Effector CD8-positive, alpha-beta T cell (primary cell): ENCODE results near the gene GYPA.
"Not testable (repeated sequence)": the region's sequence is repeated elsewhere in the genome, so short reads cannot be mapped to it uniquely, and the experiment has no call there.

ENCODE experiments used
- DNase-seq: peaks from one replicate; lab custom pipeline; 2025; lab: John Stamatoyannopoulos, UW

The GYPA gene

DNA sequence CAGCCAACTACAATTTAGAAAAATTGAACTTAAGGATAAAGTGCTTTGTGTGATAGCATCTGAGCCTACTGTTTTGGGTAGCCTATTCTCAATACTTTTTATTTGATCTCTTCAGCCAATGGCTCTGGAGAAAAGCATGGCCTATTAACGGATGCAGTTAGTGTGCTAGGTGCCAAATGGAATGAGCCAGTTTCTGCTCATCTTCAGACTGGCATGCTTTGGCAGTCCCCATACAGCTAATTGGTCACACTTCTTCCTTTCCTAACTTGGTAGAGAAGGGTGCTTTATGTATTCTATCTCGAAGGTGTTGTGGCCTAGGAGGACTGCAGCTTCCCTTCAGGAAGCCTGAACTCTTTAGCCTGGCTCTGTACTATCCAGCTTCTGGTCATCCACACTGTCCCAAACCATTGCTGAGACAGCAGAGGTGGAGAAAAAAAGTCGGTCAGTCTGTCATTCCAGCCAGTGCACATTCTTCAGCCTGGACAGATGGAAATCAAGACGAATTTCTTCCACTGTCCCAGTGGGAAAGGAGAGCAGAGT is 11.1 kb downstream of the GYPA start:
- not testable (repeated sequence) for DNase-seq

DNA sequence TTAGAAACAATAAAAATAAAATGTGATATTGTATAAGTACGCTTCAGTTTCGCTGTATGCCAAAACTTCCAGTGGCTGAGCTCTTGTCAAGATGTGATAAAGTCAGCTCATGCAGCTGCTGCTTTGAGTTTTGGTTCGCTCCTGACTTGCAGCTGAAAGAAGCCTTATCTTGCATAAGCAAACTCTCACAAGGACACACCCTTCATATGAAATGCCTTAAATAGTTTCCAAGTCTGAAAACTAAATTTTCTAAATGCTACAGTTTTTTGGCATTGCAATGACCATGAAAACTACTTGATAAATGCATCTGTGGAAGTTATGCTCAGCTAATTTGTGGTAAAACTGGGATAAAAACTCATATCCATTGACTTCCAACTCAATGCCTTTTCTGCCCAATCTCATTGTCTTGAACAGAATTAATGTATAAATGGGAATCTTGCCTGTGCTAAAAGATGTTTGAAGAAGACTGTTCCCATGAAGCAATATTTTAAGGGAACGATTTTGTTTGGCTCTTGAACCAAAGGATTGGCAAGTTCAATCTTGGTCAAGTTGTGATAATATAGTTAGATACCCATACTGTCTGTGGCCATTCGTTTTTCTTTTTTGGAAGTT is 11.7 kb downstream of the GYPA start:
- not testable (repeated sequence) for DNase-seq

DNA sequence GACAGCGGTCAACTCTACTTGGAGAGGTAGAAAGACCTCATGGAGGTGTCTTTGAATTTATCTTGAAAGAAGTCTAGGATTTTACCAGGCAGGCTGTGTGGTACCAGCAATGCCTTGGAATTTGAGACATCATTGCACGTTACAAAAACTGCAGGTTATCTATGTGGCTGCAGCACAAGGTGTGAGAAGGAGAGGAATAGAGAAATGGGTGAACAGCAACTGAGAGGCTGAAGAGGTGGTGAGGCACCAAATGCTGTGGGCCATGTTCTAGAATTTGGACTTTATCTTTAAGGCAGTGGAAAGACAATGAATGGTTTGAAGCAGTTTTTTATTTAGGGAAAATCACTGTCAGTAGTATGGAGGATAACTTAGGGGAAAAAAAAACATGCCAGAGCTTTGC is 15.4 kb downstream of the GYPA start:
- DNase-seq, result not testable (repeated sequence)

DNA sequence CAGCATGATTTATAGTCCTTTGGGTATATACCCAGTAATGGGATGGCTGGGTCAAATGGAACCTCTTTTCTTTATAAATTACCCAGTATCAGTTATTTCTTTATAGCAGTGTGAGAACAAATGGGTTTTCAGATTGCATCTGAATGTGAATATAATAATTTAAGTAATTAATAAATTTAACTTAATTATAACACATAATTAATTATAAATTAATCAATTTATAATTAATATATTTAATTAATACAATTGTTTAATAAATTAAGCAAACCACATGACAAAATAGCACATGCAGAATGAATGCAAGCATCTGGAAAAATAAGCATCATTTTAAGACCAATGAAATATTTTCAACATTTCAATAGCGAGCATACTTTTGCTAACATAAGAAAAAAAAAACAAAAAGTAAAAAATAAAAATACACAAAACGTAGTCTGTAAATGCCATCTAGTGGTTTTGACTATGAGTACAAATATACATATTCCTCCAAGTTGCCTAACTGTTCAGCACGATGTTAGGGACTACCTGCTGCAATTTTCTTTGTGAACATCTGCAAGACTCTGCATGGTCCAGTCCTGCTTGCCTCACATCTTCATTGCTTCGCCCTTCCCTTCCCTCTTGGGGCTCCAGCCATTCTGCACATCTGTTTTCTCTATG is 16.4 kb downstream of the GYPA start:
- DNase-seq, result not testable (repeated sequence)

DNA sequence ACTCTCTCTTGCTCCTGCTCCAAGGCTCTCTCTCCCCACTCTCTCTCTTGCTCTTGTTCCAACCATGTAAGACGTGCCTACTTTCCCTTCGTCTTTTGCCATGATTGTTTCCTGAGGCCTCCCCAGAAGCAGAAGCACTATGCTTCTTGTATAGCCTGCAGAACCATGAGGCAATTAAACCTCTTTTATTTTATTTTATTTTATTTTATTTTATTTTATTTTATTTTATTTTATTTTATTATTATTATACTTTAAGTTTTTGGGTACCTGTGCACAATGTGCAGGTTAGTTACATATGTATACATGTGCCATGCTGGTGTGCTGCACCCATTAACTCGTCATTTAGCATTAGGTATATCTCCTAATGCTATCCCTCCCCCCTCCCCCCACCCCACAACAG is 17.2 kb downstream of the GYPA start:
- not testable (repeated sequence) for DNase-seq

DNA sequence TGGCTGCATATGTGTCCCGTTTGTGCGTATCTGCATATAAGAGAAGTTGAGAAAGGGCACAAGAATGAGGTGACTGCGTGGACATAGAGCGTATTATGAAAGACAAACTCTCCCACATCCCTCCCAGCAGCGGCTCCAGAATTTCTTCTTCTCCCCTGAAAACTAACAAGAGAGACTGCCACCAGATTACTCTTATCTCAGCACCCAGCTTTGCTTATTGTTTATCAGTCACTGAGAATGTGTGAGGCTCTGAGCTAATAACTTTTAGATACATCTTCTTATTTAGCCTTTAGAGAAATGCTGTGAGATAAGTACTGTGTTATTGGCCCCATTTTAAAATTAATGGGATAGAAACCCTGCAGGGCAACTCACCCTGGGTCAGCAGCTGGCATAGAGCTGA is 20.8 kb downstream of the GYPA start:
- DNase-seq, result not testable (repeated sequence)

DNA sequence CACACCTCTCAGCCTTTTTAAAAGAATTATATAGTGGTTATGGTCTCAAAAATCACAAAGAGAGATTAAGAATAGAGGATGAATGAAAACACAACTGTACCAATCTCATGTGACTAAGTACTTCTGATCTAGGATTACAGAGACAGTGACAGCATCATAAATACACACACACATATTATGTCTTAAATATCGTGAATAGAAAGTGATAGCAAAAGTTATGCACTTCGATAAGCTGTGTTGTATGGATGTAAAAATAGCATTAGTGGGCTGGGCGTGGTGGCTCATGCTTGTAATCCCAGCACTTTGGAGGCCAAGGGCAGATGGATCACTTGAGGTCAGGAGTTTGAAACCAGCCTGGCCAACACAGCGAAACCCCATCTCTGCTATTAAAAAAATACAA is 25.0 kb downstream of the GYPA start:
- DNase-seq, result no peak

DNA sequence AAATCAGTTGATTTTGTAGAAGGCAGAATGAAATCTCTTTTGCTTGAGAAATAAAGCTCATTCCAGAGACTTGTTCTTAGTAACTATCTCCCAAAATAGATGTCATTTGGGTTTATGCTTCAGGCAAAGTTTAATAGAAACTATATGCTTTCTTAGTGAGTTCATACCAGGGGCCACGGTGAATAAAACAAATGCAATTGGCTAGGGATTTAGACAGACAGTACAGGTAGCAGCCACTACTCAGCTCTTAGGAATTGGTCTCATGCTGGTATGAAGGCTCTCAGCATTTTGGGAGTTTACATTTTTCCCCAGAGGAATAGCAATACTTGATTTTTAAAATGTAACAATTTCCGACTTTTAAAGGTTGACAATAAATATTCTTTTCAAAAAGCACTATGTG is 27.0 kb downstream of the GYPA start:
- DNase-seq, result no peak

DNA sequence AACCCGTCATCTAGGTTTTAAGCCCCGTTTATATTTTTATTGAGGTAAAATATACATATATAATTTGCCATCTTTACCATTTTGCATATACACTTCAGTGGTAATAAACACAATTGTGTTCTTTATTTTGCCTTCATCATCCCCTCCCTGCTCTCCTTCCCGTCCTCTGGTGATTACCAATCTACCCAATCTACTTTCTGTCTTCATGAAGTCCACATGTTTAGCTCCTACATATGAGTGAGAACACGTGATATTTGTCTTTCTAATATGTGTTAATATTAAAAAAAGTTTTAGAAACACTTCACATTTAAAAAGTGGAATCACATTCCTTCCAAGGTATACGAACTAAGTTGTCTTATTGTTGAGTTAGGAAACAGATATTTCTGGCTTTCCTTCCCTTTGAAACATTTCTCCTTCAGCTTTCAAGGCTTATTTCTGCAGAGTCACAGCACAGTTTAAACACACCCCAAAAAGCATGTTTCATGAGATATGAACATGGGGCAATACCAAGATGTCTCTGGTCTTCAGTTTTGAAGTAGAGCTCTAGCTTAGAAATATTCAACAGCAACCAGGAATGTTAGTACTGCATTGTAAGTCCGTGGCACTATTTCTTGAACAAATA is 35.9 kb downstream of the GYPA start:
- no peak for DNase-seq

DNA sequence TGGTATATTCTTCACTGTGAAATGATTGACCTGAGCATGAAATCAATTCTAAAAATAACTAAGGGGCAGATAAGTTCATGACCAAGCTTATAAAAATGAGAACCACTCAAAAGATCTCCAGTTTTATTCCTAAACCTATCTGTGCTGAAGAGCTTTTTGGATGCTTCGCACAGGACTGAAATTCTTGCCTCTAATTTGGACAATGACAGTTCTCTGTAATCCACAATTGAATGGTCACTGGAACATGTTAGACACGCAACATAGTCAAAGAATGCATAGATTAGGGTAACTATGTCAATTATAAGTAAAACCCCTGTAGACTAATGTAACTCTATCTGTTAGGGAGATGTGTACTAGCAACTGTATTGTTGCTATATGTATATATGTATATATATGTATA is 42.7 kb downstream of the GYPA start:
- not testable (repeated sequence) for DNase-seq

DNA sequence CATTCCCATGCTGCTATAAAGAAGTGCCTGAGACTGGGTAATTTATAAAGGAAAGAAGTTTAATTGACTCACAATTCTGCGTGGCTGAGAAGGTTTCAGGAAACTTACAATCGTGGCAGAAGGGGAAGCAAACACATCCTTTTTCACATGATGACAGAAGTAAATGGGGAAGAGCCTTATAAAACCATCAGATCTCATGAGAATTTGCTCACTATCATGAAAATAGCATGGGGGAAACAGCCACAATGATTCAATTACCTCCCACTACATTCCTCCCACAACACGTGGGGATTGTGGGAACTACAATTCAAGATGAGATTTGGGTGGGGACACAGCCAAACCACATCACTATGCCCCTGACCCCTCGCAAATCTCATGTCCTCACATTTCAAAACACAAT is 46.5 kb downstream of the GYPA start:
- not testable (repeated sequence) for DNase-seq

DNA sequence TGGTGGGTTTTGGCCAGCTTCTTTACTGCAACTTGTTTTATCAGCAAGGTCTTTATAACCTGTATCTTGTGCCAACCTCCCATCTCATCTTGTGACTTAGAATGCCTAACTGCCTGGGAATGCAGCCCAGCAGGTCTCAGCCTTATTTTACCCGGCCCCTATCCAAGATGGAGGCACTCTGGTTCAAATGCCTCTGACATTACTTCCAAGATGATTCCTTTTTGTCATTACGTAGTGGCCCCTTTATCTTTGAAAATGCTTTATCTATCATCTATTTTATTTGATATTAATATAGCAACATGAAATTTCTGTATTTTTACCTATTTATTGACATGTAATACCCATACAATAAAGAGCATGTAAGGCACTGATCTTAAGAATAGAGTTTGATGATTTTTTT is 49.3 kb downstream of the GYPA start:
- not testable (repeated sequence) for DNase-seq

DNA sequence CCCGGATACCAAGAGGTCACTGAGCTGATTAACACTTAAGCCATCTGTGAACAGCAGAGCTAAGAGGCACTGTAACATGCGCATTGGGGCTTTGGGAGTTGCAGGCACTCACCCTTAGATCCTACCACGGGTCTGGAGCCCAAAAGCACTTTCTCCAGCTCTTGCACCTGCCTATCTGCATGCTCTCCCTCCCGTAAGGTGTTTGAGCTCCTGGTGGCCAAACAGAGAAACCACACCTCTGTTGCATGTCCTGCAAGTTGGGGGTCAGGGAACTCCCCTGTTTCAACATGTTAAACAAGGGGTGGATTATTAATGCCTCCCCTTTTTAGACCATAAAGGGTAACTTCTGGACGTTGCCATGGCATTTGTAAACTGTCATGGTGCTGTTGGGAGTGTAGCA is 49.8 kb downstream of the GYPA start:
- no peak for DNase-seq

DNA sequence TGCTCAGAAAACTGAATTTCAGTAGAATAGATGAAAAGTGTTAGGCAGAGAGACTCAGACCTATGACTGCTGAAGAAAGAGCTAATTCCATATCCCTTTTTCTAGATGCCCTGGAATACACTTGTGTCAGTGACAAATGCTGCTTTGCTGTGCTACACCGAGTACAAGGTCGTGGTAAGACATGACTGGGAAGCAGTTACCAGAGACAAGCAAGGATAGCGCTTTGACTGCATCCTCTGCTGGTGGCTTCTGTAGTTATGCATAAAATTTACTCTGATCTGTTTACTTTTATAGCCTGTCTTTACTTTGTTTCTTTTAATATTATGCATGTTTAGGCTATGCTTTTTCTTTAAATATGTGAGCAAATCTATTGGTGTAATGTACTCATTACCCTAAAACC is 58.5 kb downstream of the GYPA start:
- not testable (repeated sequence) for DNase-seq

DNA sequence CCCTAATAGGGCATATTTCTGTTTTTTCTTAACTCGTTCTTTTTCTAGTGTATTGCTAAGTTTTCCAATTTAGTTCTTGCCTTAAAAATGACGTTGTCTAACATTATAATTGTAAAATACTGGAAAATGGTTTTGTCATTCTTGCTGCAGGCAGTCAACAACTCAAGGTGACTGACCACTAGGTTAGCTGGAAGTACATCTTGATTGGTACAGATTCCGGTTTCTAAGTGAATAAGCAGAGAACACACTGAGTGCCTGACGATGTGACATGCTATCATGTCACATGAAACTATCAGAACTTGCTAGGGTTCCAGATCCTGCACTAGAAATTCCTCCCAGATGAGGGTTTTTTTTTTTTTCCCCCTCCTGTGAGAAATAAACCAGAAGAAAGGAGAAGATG is 60.4 kb downstream of the GYPA start:
- DNase-seq, result not testable (repeated sequence)

DNA sequence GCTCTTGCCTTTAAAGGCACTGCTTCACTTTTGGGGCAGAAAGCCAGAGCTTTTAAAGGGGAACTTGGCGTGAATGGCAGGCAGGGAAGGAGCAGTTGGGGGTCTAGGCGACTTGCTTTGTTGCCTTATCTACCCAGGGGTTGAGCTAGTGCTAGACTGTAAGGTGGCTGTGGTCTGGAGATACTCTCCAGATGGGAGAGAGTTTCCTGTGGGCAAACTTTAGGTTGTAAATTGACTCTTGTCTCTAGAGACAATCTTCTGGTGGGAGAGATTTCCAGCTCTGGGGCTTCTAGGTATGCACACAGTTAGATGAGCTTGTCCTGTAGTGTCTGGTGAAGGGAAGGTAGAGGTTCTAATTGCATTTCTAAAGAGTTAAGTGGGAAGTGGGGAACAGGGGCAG is 61.8 kb downstream of the GYPA start:
- DNase-seq, result not testable (repeated sequence)

DNA sequence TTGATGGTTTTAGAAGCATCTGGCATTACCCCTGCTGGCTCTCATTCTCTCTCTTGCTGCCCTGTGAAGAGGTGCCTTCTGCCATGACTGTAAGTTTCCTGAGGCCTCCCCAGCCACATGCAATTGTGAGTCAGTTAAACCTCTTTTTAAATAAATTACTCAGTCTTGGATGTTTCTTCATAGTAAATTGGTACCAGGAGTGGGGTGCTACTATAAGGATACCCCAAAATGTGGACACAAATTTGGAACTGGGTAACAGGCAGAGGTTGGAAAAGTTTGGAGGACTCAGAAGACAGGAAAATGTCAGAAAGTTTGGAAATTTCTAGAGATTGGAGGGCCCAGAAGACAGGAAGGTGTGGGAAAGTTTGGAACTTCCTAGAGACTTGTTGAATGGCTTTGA is 79.0 kb downstream of the GYPA start:
- DNase-seq, result not testable (repeated sequence)

DNA sequence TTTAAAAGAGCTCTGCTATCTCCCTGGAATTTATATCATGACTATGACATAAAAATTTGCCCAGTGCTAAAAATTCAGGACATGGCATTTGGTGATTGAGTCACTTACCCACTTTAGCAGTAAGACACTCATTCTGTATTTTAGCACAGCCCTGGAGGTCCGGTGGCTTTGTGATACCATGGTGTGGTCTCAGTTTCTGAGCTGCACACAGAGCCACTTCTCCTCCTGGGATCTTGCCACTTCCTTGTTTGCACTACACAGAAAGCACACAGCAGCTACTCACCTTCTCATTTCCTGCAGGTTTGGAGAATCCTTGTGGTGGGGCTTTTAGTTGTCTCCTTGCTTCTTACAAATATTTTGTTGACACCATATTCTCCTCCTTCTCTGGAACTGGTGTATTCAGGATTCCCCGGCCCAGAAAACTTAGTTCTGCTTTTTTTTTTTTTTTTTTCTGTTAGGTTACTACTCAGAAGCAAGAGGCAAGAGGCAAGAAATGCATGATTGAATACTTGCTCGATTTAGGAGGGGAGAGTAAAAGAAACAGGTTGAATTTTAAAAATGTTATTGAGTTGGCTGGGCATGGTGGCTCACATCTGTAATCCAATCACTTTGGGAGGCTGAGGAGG is 80.2 kb downstream of the GYPA start:
- not testable (repeated sequence) for DNase-seq
